ENCODE measurements around the gene PDYN.

DNA sequence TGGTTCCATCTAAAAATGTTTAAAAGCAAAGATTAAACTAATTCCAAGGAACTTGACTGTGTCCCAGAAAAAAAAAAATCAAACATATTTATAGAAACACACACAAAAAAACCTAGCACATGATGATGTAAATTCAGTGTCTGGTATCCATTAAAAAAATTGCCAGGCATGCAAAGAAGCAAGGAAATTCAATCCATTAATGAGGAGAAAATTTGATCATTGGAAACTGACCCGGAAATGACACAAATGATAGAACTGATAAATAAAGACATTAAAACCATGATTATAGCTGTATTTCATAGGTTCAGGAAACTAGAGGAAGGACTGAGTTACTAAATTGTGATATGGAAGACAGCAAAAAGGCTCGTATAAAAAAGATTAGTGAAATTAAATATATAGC, 34.7 kb downstream of the PDYN start:
- no peak for TF ChIP-seq POLR2A (IDR thresholded peaks at IDR 0.05; ENCODE audit: low read length)
- TF ChIP-seq GATA1 (IDR thresholded peaks at IDR 0.05; ENCODE audit: low read depth, low read length) = no peak
